Calu3 (cell line): ENCODE data around the gene ANGPTL4. TPM values are rescaled to one million over a fixed set of nuclear protein-coding genes. Genes with fewer than 3 reads are reported as not detected.
"Not testable (repeated sequence)": the region's sequence is repeated elsewhere in the genome, so short reads cannot be mapped to it uniquely, and the experiment has no call there.

Experiments
- BruUV-seq: library from RNA; stranded (reverse); fragments of 400-500 nt; replicated peaks from 2 replicates; lab custom pipeline; 2021; lab: Mats Ljungman, UMichigan
- CTCF ChIA-PET: fragments of 300-600 bp; sonication (Branson Sonifier 250); formaldehyde crosslinking; loops from one replicate; lab custom pipeline; 2022; ENCODE audit warnings: antibody characterized with exemption; lab: Charles Lee
- DNase-seq: peaks from one replicate; pipeline ENCODE4 v3.0.0; 2022
- H3K27ac Mint-ChIP-seq: one replicate; pipeline ENCODE4 v1.8.0; 2022; ENCODE audit warnings: mixed read lengths; ENCODE audit not compliant: unreplicated experiment
- H3K27me3 Mint-ChIP-seq: one replicate; pipeline ENCODE4 v1.8.0; 2022; ENCODE audit warnings: mixed read lengths; ENCODE audit not compliant: unreplicated experiment
- H3K36me3 Mint-ChIP-seq: one replicate; pipeline ENCODE4 v1.8.0; 2022; ENCODE audit warnings: mild to moderate bottlenecking, moderate library complexity, mixed read lengths; ENCODE audit not compliant: insufficient read depth, unreplicated experiment
- H3K4me1 Mint-ChIP-seq: one replicate; pipeline ENCODE4 v1.8.0; 2022; ENCODE audit warnings: mild to moderate bottlenecking, low read depth, mixed read lengths; ENCODE audit not compliant: unreplicated experiment
- H3K4me3 Mint-ChIP-seq: one replicate; pipeline ENCODE4 v1.8.0; 2022; ENCODE audit warnings: mild to moderate bottlenecking, low read depth, moderate library complexity, mixed read lengths; ENCODE audit not compliant: unreplicated experiment
- H3K9me3 Mint-ChIP-seq: one replicate; pipeline ENCODE4 v1.8.0; 2022; ENCODE audit warnings: low read depth, mixed read lengths; ENCODE audit not compliant: unreplicated experiment
- intact Hi-C: fragments of 100-400 bp; cut with micrococcal nuclease; formaldehyde crosslinking; loops from one replicate; pipeline ENCODE4 v1.10.0; 2022; ENCODE audit not compliant: unreplicated experiment
- total RNA-seq: library from RNA; stranded (reverse); gene quantifications from 2 replicates; pipeline ENCODE4 v1.2.3, GENCODE V29; 2022
- TF ChIP-seq, protein P1 (sequence below): fragments of 200-600 bp; IDR thresholded peaks from one replicate; pipeline ENCODE4 v1.8.0; 2022; ENCODE audit warnings: antibody characterized with exemption; ENCODE audit not compliant: unreplicated experiment

The ANGPTL4 gene
- total RNA-seq, 1 experiment from 2014 or later, result 0.97 TPM

- H3K9me3 Mint-ChIP-seq, result no peaks in the 10 kb centered on the region
- no peak for DNase-seq
- H3K36me3 Mint-ChIP-seq, result peaks cover 9% of the 10 kb centered on the region
- CTCF ChIA-PET, result no interaction called here
- peaks cover 4% of the 10 kb centered on the region for H3K4me1 Mint-ChIP-seq
- H3K4me3 Mint-ChIP-seq, result no peak overlapping the region
- H3K27me3 Mint-ChIP-seq, result no peaks in the 10 kb centered on the region
- intact Hi-C loops, result no loop called here
- TF ChIP-seq, protein P1, sequence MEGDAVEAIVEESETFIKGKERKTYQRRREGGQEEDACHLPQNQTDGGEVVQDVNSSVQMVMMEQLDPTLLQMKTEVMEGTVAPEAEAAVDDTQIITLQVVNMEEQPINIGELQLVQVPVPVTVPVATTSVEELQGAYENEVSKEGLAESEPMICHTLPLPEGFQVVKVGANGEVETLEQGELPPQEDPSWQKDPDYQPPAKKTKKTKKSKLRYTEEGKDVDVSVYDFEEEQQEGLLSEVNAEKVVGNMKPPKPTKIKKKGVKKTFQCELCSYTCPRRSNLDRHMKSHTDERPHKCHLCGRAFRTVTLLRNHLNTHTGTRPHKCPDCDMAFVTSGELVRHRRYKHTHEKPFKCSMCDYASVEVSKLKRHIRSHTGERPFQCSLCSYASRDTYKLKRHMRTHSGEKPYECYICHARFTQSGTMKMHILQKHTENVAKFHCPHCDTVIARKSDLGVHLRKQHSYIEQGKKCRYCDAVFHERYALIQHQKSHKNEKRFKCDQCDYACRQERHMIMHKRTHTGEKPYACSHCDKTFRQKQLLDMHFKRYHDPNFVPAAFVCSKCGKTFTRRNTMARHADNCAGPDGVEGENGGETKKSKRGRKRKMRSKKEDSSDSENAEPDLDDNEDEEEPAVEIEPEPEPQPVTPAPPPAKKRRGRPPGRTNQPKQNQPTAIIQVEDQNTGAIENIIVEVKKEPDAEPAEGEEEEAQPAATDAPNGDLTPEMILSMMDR, result no peak
- H3K27ac Mint-ChIP-seq, result no peak overlapping the region
- no TSS peak for BruUV-seq
Observed at GRCh38 chr19:8401981-8402411, 38.0 kb downstream of the ANGPTL4 start.

- no TSS peak for BruUV-seq
Observed at GRCh38 chr19:8403098-8403819, 39.3 kb downstream of the ANGPTL4 start.

GRCh38 chr19:8403820-8404109 is 39.8 kb downstream of the ANGPTL4 start:
- no peaks in the 10 kb centered on the region for H3K9me3 Mint-ChIP-seq
- H3K27ac Mint-ChIP-seq, result no peak overlapping the region
- H3K27me3 Mint-ChIP-seq, result no peaks in the 10 kb centered on the region
- H3K36me3 Mint-ChIP-seq, result peaks cover 9% of the 10 kb centered on the region
- TSS peak; percentile 40 for BruUV-seq
- DNase-seq, result no peak
- no peaks in the 10 kb centered on the region for H3K4me1 Mint-ChIP-seq
- intact Hi-C loops, result no loop called here
- CTCF ChIA-PET, result interaction anchor here (0.5 kb wide), 1 partner anchor 11 kb away, joined by 3 read pairs; no protein-coding TSS in a partner anchor
- TF ChIP-seq, protein P1, result no peak
- H3K4me3 Mint-ChIP-seq, result no peak overlapping the region

More at GRCh38 chr19:8403098-8403819, 39.3 kb downstream of the ANGPTL4 start:
- Mint-ChIP-seq H3K4me1 (no peaks in the 10 kb centered on the region), H3K4me3 (no peak overlapping the region), H3K27me3 (no peaks in the 10 kb centered on the region), H3K36me3 (peaks cover 9% of the 10 kb centered on the region), H3K9me3 (no peaks in the 10 kb centered on the region), H3K27ac (no peak overlapping the region)
- CTCF ChIA-PET, result interaction anchor here (0.6 kb wide), 1 partner anchor 92 kb away, joined by 3 read pairs; no protein-coding TSS in a partner anchor
- TF ChIP-seq, protein P1, result no peak
- DNase-seq, result no peak
- intact Hi-C loops, result no loop called here

DNA sequence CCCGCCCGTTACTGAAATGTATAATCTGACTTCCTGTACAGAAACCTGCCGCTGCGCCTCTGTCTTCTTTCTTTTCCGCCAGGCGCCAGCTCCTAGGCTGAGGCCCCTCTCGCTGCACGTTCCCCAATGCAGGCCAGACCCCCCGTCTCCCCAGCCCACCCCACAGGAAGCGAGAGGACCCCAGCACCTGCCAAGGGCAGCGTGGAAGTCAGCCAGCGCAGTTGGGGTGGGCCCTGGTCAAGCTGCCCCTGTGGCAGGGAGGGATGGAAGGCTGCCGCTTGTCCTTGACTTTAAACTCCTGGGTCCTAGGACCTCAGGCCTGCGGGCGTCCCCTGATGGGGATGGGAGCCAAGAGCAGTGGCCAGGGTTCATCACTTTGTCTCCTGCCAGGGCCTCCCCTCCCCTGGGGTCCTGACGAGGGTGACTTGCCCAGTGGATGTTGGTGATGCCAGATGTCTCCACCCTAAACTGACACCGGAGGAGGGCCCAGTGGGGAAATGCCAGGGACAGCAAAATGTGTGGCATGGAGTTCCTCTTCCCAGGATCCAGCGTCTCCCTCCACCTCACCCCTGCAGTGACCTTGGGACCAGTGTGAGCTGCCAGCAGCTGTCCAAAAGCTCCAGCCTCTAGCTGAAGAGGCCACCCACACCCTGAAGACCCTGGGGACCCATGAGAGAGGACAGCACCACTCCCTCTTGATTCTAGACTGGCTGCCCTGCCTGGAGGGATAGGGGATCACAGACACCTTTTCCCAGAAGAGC is 40.6 kb downstream of the ANGPTL4 start:
- DNase-seq, result no peak
- CTCF ChIA-PET, result no interaction called here
- no peaks in the 10 kb centered on the region for H3K9me3 Mint-ChIP-seq
- H3K27me3 Mint-ChIP-seq, result no peaks in the 10 kb centered on the region
- H3K36me3 Mint-ChIP-seq, result peaks cover 9% of the 10 kb centered on the region
- no peaks in the 10 kb centered on the region for H3K4me1 Mint-ChIP-seq
- H3K27ac Mint-ChIP-seq, result no peak overlapping the region
- intact Hi-C loops, result no loop called here
- TF ChIP-seq, protein P1, result no peak
- BruUV-seq, result no TSS peak
- H3K4me3 Mint-ChIP-seq, result no peak overlapping the region

DNA sequence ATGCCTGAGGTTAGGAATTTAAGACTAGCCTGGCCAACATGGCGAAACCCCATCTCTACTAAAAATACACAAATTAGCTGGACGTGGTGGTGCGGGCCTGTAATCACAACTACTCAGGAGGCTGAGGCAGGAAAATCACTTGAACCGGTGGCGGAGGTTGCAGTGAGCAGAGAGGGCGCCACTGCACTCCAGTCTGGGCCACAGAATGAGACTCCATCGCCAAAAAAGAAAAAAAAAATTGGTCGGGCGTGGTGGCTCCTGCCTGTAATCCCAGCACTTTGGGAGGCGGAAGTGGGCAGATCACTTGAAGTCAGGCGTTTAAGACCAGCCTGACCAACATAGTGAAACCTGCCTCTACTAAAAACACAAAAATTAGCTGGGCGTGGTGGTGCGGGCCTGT is 46.8 kb downstream of the ANGPTL4 start:
- intact Hi-C loops, CTCF ChIA-PET, H3K27me3 Mint-ChIP-seq, BruUV-seq, H3K4me3 Mint-ChIP-seq, DNase-seq, H3K9me3 Mint-ChIP-seq, H3K4me1 Mint-ChIP-seq, H3K27ac Mint-ChIP-seq, H3K36me3 Mint-ChIP-seq: not testable (repeated sequence)
